PC-9 (cell line): Measurements from ENCODE around the gene CENPA.

ENCODE experiments used
- EZH2 ChIP-seq: fragments of 200-600 bp; sonication (generic); IDR thresholded peaks from 2 replicates; pipeline ENCODE4 v1.8.0; 2017; ENCODE audit warnings: antibody characterized with exemption, low read depth
- TF ChIP-seq, protein P1 (sequence below): fragments of 200-600 bp; sonication (generic); conservative IDR thresholded peaks from 2 replicates; pipeline ENCODE4 v1.6.1; 2017; ENCODE audit warnings: mixed run types, antibody characterized with exemption, mild to moderate bottlenecking, moderate library complexity

DNA sequence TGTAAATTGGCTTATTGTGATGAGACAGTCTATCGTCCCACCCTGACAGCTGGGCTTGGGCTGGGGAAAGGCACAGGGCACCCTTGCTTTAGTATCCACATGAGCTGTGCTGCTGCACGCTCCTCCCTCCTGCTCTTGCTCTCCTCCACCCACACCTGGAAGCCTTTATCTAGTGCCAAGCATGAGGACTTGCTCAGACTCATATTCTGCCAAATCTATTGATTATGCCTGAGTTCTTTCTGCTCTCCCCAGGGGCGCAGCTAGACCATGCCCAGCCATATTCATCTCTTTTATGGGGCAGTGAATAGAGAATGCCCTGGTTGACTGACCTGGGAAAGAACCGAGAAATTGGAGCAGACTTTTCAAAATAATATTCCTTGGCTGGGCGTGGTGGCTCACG, 33.1 kb downstream of the CENPA start:
- TF ChIP-seq, protein P1, sequence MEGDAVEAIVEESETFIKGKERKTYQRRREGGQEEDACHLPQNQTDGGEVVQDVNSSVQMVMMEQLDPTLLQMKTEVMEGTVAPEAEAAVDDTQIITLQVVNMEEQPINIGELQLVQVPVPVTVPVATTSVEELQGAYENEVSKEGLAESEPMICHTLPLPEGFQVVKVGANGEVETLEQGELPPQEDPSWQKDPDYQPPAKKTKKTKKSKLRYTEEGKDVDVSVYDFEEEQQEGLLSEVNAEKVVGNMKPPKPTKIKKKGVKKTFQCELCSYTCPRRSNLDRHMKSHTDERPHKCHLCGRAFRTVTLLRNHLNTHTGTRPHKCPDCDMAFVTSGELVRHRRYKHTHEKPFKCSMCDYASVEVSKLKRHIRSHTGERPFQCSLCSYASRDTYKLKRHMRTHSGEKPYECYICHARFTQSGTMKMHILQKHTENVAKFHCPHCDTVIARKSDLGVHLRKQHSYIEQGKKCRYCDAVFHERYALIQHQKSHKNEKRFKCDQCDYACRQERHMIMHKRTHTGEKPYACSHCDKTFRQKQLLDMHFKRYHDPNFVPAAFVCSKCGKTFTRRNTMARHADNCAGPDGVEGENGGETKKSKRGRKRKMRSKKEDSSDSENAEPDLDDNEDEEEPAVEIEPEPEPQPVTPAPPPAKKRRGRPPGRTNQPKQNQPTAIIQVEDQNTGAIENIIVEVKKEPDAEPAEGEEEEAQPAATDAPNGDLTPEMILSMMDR, result no peak
- TF ChIP-seq EZH2, result no peak
